ENCODE data around the gene PSG1. TPM values are rescaled to one million over a fixed set of nuclear protein-coding genes. Genes with fewer than 3 reads are reported as not detected.
"Not testable (repeated sequence)": the region's sequence is repeated elsewhere in the genome, so short reads cannot be mapped to it uniquely, and the experiment has no call there.

The PSG1 gene
- total RNA-seq, 1 experiment from 2014 or later = not detected

GRCh38 chr19:42899674-42900073 lies 20.2 kb upstream of the PSG1 start:
- CTCF ChIA-PET; DNase-seq (ENCODE audit: low read depth, low spot score); H3K27ac ChIP-seq (ENCODE audit: low read depth, low read length); POLR2A ChIA-PET; RAD21 ChIA-PET (ENCODE audit: low non-redundant PET in 1 of 2, low total read pairs in 2 of 2, uncharacterized antibody in 2 of 2, unreplicated experiment in 2 of 2); ATAC-seq; H3K4me3 ChIP-seq (replicated peaks in 1 of 2; ENCODE audit: low read depth in 1 of 2, low read length in 2 of 2); H3K27me3 ChIP-seq (ENCODE audit: insufficient read depth, low read length); H3K9ac ChIP-seq (ENCODE audit: low read length); H2AFZ ChIP-seq (ENCODE audit: low read depth, low read length, poor library complexity, severe bottlenecking); H3K9me2 ChIP-seq (ENCODE audit: insufficient read depth); H3K36me3 ChIP-seq (ENCODE audit: control insufficient read depth in 1 of 2, insufficient read depth in 2 of 2, low read length in 2 of 2); H4K20me1 ChIP-seq (ENCODE audit: insufficient read depth); BruUV-seq (replicated peaks); H3K79me2 ChIP-seq (ENCODE audit: insufficient read depth, low read length); intact Hi-C loops (cut with micrococcal nuclease); H3K9me3 ChIP-seq (ENCODE audit: control insufficient read depth in 1 of 2, insufficient read depth in 1 of 2, low read depth in 1 of 2, low read length in 2 of 2): not testable (repeated sequence)
- Histone ChIP-seq H3K4me2 (ENCODE audit: low read length) (peak overlapping the region; percentile 25), H3K4me1 (ENCODE audit: control insufficient read depth in 1 of 2, insufficient read depth in 2 of 2, low read length in 2 of 2) (peaks cover 0 to 25% of the 10 kb centered on the region in 2 experiments; a peak in 2 of 4 replicates)

GRCh38 chr19:42899110-42899509 lies 19.6 kb upstream of the PSG1 start:
- DNase-seq (ENCODE audit: low read depth, low spot score); CTCF ChIA-PET; H3K27ac ChIP-seq (ENCODE audit: low read depth, low read length): not testable (repeated sequence)

GRCh38 chr19:42898656-42899055 lies 19.1 kb upstream of the PSG1 start:
- H3K9me2 ChIP-seq (ENCODE audit: insufficient read depth); H3K27ac ChIP-seq (ENCODE audit: low read depth, low read length); POLR2A ChIA-PET; CTCF ChIA-PET; H2AFZ ChIP-seq (ENCODE audit: low read depth, low read length, poor library complexity, severe bottlenecking); H4K20me1 ChIP-seq (ENCODE audit: insufficient read depth); H3K36me3 ChIP-seq (ENCODE audit: control insufficient read depth in 1 of 2, insufficient read depth in 2 of 2, low read length in 2 of 2); H3K9me3 ChIP-seq (ENCODE audit: control insufficient read depth in 1 of 2, insufficient read depth in 1 of 2, low read depth in 1 of 2, low read length in 2 of 2); DNase-seq (ENCODE audit: low read depth, low spot score); H3K79me2 ChIP-seq (ENCODE audit: insufficient read depth, low read length); H3K4me3 ChIP-seq (replicated peaks in 1 of 2; ENCODE audit: low read depth in 1 of 2, low read length in 2 of 2); H3K9ac ChIP-seq (ENCODE audit: low read length); RAD21 ChIA-PET (ENCODE audit: low non-redundant PET in 1 of 2, low total read pairs in 2 of 2, uncharacterized antibody in 2 of 2, unreplicated experiment in 2 of 2); H3K27me3 ChIP-seq (ENCODE audit: insufficient read depth, low read length); ATAC-seq; BruUV-seq (replicated peaks); intact Hi-C loops (cut with micrococcal nuclease): not testable (repeated sequence)
- peak overlapping the region; percentile 56 for H3K4me2 ChIP-seq (ENCODE audit: low read length)
- H3K4me1 ChIP-seq (ENCODE audit: control insufficient read depth in 1 of 2, insufficient read depth in 2 of 2, low read length in 2 of 2) = peaks cover 0 to 25% of the 10 kb centered on the region in 2 experiments; a peak in 2 of 4 replicates

More at GRCh38 chr19:42899110-42899509, 19.6 kb upstream of the PSG1 start:
- POLR2A ChIA-PET; H3K27me3 ChIP-seq (ENCODE audit: insufficient read depth, low read length); H3K79me2 ChIP-seq (ENCODE audit: insufficient read depth, low read length); H2AFZ ChIP-seq (ENCODE audit: low read depth, low read length, poor library complexity, severe bottlenecking); RAD21 ChIA-PET (ENCODE audit: low non-redundant PET in 1 of 2, low total read pairs in 2 of 2, uncharacterized antibody in 2 of 2, unreplicated experiment in 2 of 2); H4K20me1 ChIP-seq (ENCODE audit: insufficient read depth); BruUV-seq (replicated peaks); intact Hi-C loops (cut with micrococcal nuclease); H3K9me3 ChIP-seq (ENCODE audit: control insufficient read depth in 1 of 2, insufficient read depth in 1 of 2, low read depth in 1 of 2, low read length in 2 of 2); H3K36me3 ChIP-seq (ENCODE audit: control insufficient read depth in 1 of 2, insufficient read depth in 2 of 2, low read length in 2 of 2); H3K9ac ChIP-seq (ENCODE audit: low read length); ATAC-seq; H3K9me2 ChIP-seq (ENCODE audit: insufficient read depth); H3K4me3 ChIP-seq (replicated peaks in 1 of 2; ENCODE audit: low read depth in 1 of 2, low read length in 2 of 2): not testable (repeated sequence)
- Histone ChIP-seq H3K4me1 (ENCODE audit: control insufficient read depth in 1 of 2, insufficient read depth in 2 of 2, low read length in 2 of 2) (peaks cover 0 to 25% of the 10 kb centered on the region in 2 experiments; a peak in 2 of 4 replicates), H3K4me2 (ENCODE audit: low read length) (peak overlapping the region; percentile 56)

- H3K27ac ChIP-seq (ENCODE audit: low read depth, low read length); ATAC-seq; DNase-seq (ENCODE audit: low read depth, low spot score); POLR2A ChIA-PET; H4K20me1 ChIP-seq (ENCODE audit: insufficient read depth); H3K9me2 ChIP-seq (ENCODE audit: insufficient read depth); intact Hi-C loops (cut with micrococcal nuclease); H3K9ac ChIP-seq (ENCODE audit: low read length); H3K27me3 ChIP-seq (ENCODE audit: insufficient read depth, low read length); BruUV-seq (replicated peaks); H3K4me3 ChIP-seq (replicated peaks in 1 of 2; ENCODE audit: low read depth in 1 of 2, low read length in 2 of 2); H3K79me2 ChIP-seq (ENCODE audit: insufficient read depth, low read length); H3K36me3 ChIP-seq (ENCODE audit: control insufficient read depth in 1 of 2, insufficient read depth in 2 of 2, low read length in 2 of 2); H2AFZ ChIP-seq (ENCODE audit: low read depth, low read length, poor library complexity, severe bottlenecking); CTCF ChIA-PET; RAD21 ChIA-PET (ENCODE audit: low non-redundant PET in 1 of 2, low total read pairs in 2 of 2, uncharacterized antibody in 2 of 2, unreplicated experiment in 2 of 2); H3K9me3 ChIP-seq (ENCODE audit: control insufficient read depth in 1 of 2, insufficient read depth in 1 of 2, low read depth in 1 of 2, low read length in 2 of 2): not testable (repeated sequence)
- Histone ChIP-seq H3K4me2 (ENCODE audit: low read length) (peak overlapping the region; percentile 56), H3K4me1 (ENCODE audit: control insufficient read depth in 1 of 2, insufficient read depth in 2 of 2, low read length in 2 of 2) (peaks cover 0 to 25% of the 10 kb centered on the region in 2 experiments; a peak in 2 of 4 replicates)
These were observed 18.2 kb upstream of the PSG1 start for GRCh38 chr19:42897729-42898128.

GRCh38 chr19:42890446-42890845 lies 10.9 kb upstream of the PSG1 start:
- H3K36me3 ChIP-seq (ENCODE audit: control insufficient read depth in 1 of 2, insufficient read depth in 2 of 2, low read length in 2 of 2); POLR2A ChIA-PET: not testable (repeated sequence)

More at GRCh38 chr19:42890446-42890845, 10.9 kb upstream of the PSG1 start:
- H3K4me2 ChIP-seq (ENCODE audit: low read length); BruUV-seq (replicated peaks); H3K4me1 ChIP-seq (ENCODE audit: control insufficient read depth in 1 of 2, insufficient read depth in 2 of 2, low read length in 2 of 2); RAD21 ChIA-PET (ENCODE audit: low non-redundant PET in 1 of 2, low total read pairs in 2 of 2, uncharacterized antibody in 2 of 2, unreplicated experiment in 2 of 2); H3K79me2 ChIP-seq (ENCODE audit: insufficient read depth, low read length); CTCF ChIA-PET; H3K9me3 ChIP-seq (ENCODE audit: control insufficient read depth in 1 of 2, insufficient read depth in 1 of 2, low read depth in 1 of 2, low read length in 2 of 2); H3K27me3 ChIP-seq (ENCODE audit: insufficient read depth, low read length); H3K9me2 ChIP-seq (ENCODE audit: insufficient read depth); H3K4me3 ChIP-seq (replicated peaks in 1 of 2; ENCODE audit: low read depth in 1 of 2, low read length in 2 of 2); ATAC-seq; DNase-seq (ENCODE audit: low read depth, low spot score); H2AFZ ChIP-seq (ENCODE audit: low read depth, low read length, poor library complexity, severe bottlenecking); H3K27ac ChIP-seq (ENCODE audit: low read depth, low read length); H3K9ac ChIP-seq (ENCODE audit: low read length); H4K20me1 ChIP-seq (ENCODE audit: insufficient read depth); intact Hi-C loops (cut with micrococcal nuclease): not testable (repeated sequence)

Measured in HCT116 (cell line).